Endodermal cell (in vitro differentiated cells): ENCODE results near the gene KRT16. TPM values are rescaled to one million over a fixed set of nuclear protein-coding genes. Genes with fewer than 3 reads are reported as not detected.
"Not testable (repeated sequence)": the region's sequence is repeated elsewhere in the genome, so short reads cannot be mapped to it uniquely, and the experiment has no call there.

Experiments
- DNase-seq: peaks from one replicate; pipeline ENCODE4 v3.0.0-alpha.2; 2017
- H3K27ac ChIP-seq: 2 replicates; pipeline ENCODE4 v1.5.1; 2013; ENCODE audit warnings: mild to moderate bottlenecking, low read depth, low read length, moderate library complexity
- H3K27me3 ChIP-seq: 2 replicates; pipeline ENCODE4 v1.6.1; 2013; ENCODE audit warnings: mild to moderate bottlenecking, low read length, moderate library complexity; ENCODE audit not compliant: insufficient read depth, control insufficient read depth, poor library complexity, severe bottlenecking
- H3K36me3 ChIP-seq: 2 replicates; pipeline ENCODE4 v1.7.0; 2013; ENCODE audit warnings: mild to moderate bottlenecking, low read length, moderate library complexity; ENCODE audit not compliant: control insufficient read depth, insufficient read depth
- H3K4me1 ChIP-seq: one replicate; pipeline ENCODE4 v1.7.0; 2013; ENCODE audit warnings: low read length; ENCODE audit not compliant: control insufficient read depth, insufficient read depth
- H3K4me3 ChIP-seq: 2 replicates; pipeline ENCODE4 v1.5.1; 2013; ENCODE audit warnings: mild to moderate bottlenecking, low read length, moderate library complexity
- H3K9ac ChIP-seq: 2 replicates; pipeline ENCODE4 v1.6.1; 2013; ENCODE audit warnings: mild to moderate bottlenecking, low read length, moderate library complexity; ENCODE audit not compliant: poor library complexity, severe bottlenecking; ENCODE audit errors: extremely low read depth
- H3K9me3 ChIP-seq: 2 replicates; pipeline ENCODE4 v1.6.1; 2013; ENCODE audit warnings: mild to moderate bottlenecking, low read length, moderate library complexity; ENCODE audit not compliant: control insufficient read depth
- H3K27ac Mint-ChIP-seq: 2 replicates; pipeline ENCODE4 v1.8.0; 2020; ENCODE audit warnings: mixed read lengths
- H3K27me3 Mint-ChIP-seq: 2 replicates; pipeline ENCODE4 v1.8.0; 2021; ENCODE audit warnings: mild to moderate bottlenecking, mixed read lengths; ENCODE audit not compliant: insufficient read depth
- H3K36me3 Mint-ChIP-seq: 2 replicates; pipeline ENCODE4 v1.8.0; 2020; ENCODE audit warnings: low read depth, mixed read lengths
- H3K4me1 Mint-ChIP-seq: 2 replicates; pipeline ENCODE4 v1.8.0; 2020; ENCODE audit warnings: mixed read lengths
- H3K4me3 Mint-ChIP-seq: 2 replicates; pipeline ENCODE4 v1.8.0; 2020; ENCODE audit warnings: mild to moderate bottlenecking, moderate library complexity, mixed read lengths
- H3K9me3 Mint-ChIP-seq: 2 replicates; pipeline ENCODE4 v1.8.0; 2020; ENCODE audit warnings: mild to moderate bottlenecking, mixed read lengths
- CTCF ChIP-seq: fragments of 200-600 bp; sonication (generic); conservative IDR thresholded peaks from 2 replicates; pipeline ENCODE4 v1.5.0; 2021; ENCODE audit warnings: antibody characterized with exemption, mild to moderate bottlenecking
- WGBS, 2 experiments: methylation state at CpG; one replicate each; pipeline versions ENCODE4 v1.1.5 to v1.1.7; 2013; ENCODE audit warnings: missing lambda C conversion rate in 2 of 2, mixed read lengths in 1 of 2; ENCODE audit not compliant: insufficient coverage in 1 of 2, insufficient read length in 1 of 2; 5-methylcytosine and 5-hydroxymethylcytosine counted together
- total RNA-seq, 2 donors: library from RNA; stranded (reverse); fragmentation: NEBNext Ultra II Directional in 1 of 2; extraction: Animal tissue kit (Norgen Biotek cat#: 25700) in 1 of 2; gene quantifications; 2 replicates in 1 of 2; 3 replicates in 1 of 2; pipeline ENCODE4 v1.2.1, GENCODE V29; 2021

Gene KRT16
- total RNA-seq, 2 donors from 2014 or later: not detected

GRCh38 chr17:41578971-41579370 is 33.6 kb downstream of the KRT16 start:
- Mint-ChIP-seq H3K4me3 (no peak overlapping the region), H3K36me3 (no peaks in the 10 kb centered on the region)
- H3K4me1 ChIP-seq: peaks cover 4% of the 10 kb centered on the region

GRCh38 chr17:41578538-41578937 is 34.0 kb downstream of the KRT16 start:
- H3K36me3 ChIP-seq: no peaks in the 10 kb centered on the region
- no peak for DNase-seq
- H3K4me3 ChIP-seq: no peak overlapping the region
- whole genome bisulfite sequencing, 2 experiments: no CpG with 5 or more reads among the region's 1 CpG
- no peak overlapping the region for H3K27ac Mint-ChIP-seq
- no peak overlapping the region for H3K9ac ChIP-seq
- no peaks in the 10 kb centered on the region for H3K9me3 Mint-ChIP-seq
- H3K27ac ChIP-seq: no peak overlapping the region
- peaks cover 12% of the 10 kb centered on the region for H3K4me1 Mint-ChIP-seq
- H3K36me3 Mint-ChIP-seq: no peaks in the 10 kb centered on the region
- no peak for TF ChIP-seq CTCF
- H3K9me3 ChIP-seq: no peaks in the 10 kb centered on the region
- H3K27me3 ChIP-seq: no peaks in the 10 kb centered on the region
- no peak overlapping the region for H3K4me3 Mint-ChIP-seq
- peaks cover 4% of the 10 kb centered on the region for H3K4me1 ChIP-seq
- H3K27me3 Mint-ChIP-seq: peaks cover 40% of the 10 kb centered on the region

More at GRCh38 chr17:41578971-41579370, 33.6 kb downstream of the KRT16 start:
- Histone ChIP-seq H3K9ac (no peak overlapping the region), H3K36me3 (no peaks in the 10 kb centered on the region), H3K9me3 (no peaks in the 10 kb centered on the region), H3K27me3 (no peaks in the 10 kb centered on the region), H3K27ac (no peak overlapping the region), H3K4me3 (no peak overlapping the region)
- 84 to 100% methylated on average over 1 to 5 of the region's 5 CpGs for WGBS, 2 experiments
- Mint-ChIP-seq H3K9me3 (no peaks in the 10 kb centered on the region), H3K4me1 (peaks cover 12% of the 10 kb centered on the region), H3K27me3 (peaks cover 38% of the 10 kb centered on the region), H3K27ac (no peak overlapping the region)
- TF ChIP-seq CTCF: no peak
- DNase-seq: no peak

- not testable (repeated sequence) for H3K27ac Mint-ChIP-seq, H3K9ac ChIP-seq, H3K9me3 ChIP-seq, H3K4me1 ChIP-seq, H3K4me1 Mint-ChIP-seq, H3K9me3 Mint-ChIP-seq, H3K36me3 ChIP-seq, H3K4me3 ChIP-seq, DNase-seq, H3K27ac ChIP-seq, H3K36me3 Mint-ChIP-seq, H3K4me3 Mint-ChIP-seq, H3K27me3 ChIP-seq
- H3K27me3 Mint-ChIP-seq: peaks cover 44% of the 10 kb centered on the region
- 85% methylated on average over 4 of the region's 4 CpGs; no CpG with 5 or more reads in 1 of the 2 experiments for WGBS, 2 experiments
Observed at GRCh38 chr17:41576740-41577139, 35.8 kb downstream of the KRT16 start.

- H3K4me3 ChIP-seq: no peak overlapping the region
- H3K4me3 Mint-ChIP-seq: no peak overlapping the region
- peaks cover 4% of the 10 kb centered on the region for H3K4me1 ChIP-seq
- H3K27me3 ChIP-seq: no peaks in the 10 kb centered on the region
- no peak overlapping the region for H3K27ac Mint-ChIP-seq
- 50 to 76% methylated on average over 1 to 3 of the region's 3 CpGs for WGBS, 2 experiments
- no peak overlapping the region for H3K9ac ChIP-seq
- H3K9me3 Mint-ChIP-seq: no peaks in the 10 kb centered on the region
- no peaks in the 10 kb centered on the region for H3K36me3 Mint-ChIP-seq
- no peaks in the 10 kb centered on the region for H3K36me3 ChIP-seq
- peaks cover 47% of the 10 kb centered on the region for H3K27me3 Mint-ChIP-seq
- no peak for TF ChIP-seq CTCF
- peaks cover 7% of the 10 kb centered on the region for H3K4me1 Mint-ChIP-seq
- no peaks in the 10 kb centered on the region for H3K9me3 ChIP-seq
- H3K27ac ChIP-seq: no peak overlapping the region
- no peak for DNase-seq
Observed at GRCh38 chr17:41575336-41575735, 37.2 kb downstream of the KRT16 start.
